Body of pancreas (tissue), 4 donors: ENCODE measurements around the gene ASB2. TPM values are rescaled to one million over a fixed set of nuclear protein-coding genes. Genes with fewer than 3 reads are reported as not detected.

Experiments
- ATAC-seq: fragments of 150-250 bp; one replicate; pipeline ENCODE4 v1.9.1; 2016
- DNase-seq, 4 donors: peaks; one replicate each; pipeline ENCODE4 v3.0.0-alpha.2; 2019
- H3K27ac ChIP-seq, 4 donors: fragments of 200-600 bp; sonication (generic); 1 replicate in 3 of 4; 2 replicates in 1 of 4; pipeline versions ENCODE4 v1.5.1 to v1.6.1; 2016 to 2019; ENCODE audit warnings: mild to moderate bottlenecking in 1 of 4, mixed read lengths in 1 of 4, moderate library complexity in 1 of 4
- H3K27me3 ChIP-seq, 2 donors: fragments of 200-600 bp; sonication (generic); one replicate each; pipeline ENCODE4 v1.6.0; 2016; ENCODE audit warnings: mild to moderate bottlenecking in 1 of 2
- H3K36me3 ChIP-seq, 2 donors: fragments of 200-600 bp; sonication (generic); replicated peaks in 1 of 2; 2 replicates each; pipeline ENCODE4 v1.5.1; 2016; ENCODE audit warnings: low read depth in 2 of 2; ENCODE audit not compliant: insufficient read depth in 1 of 2
- H3K4me1 ChIP-seq: fragments of 200-600 bp; sonication (generic); one replicate; pipeline ENCODE4 v1.6.0; 2016
- H3K4me3 ChIP-seq, 2 donors: fragments of 200-600 bp; sonication (generic); 1 replicate in 1 of 2; 2 replicates in 1 of 2; pipeline ENCODE4 v1.5.1; 2016 to 2019
- H3K9me3 ChIP-seq, 3 donors: fragments of 200-600 bp; sonication (generic); 1 replicate in 2 of 3; 2 replicates in 1 of 3; pipeline ENCODE4 v1.5.1; 2016
- CTCF ChIP-seq, 7 experiments: fragments of 450-650 bp in 4 of 7; fragments of 200-600 bp in 3 of 7; sonication (generic) in 3 of 7; IDR thresholded peaks; one replicate each; pipeline ENCODE4 v1.5.1; 2016 to 2019; ENCODE audit warnings: antibody characterized with exemption in 7 of 7
- POLR2A ChIP-seq, 3 donors: fragments of 450-650 bp; IDR thresholded peaks; one replicate each; pipeline ENCODE4 v1.6.1; 2016; ENCODE audit warnings: antibody characterized with exemption in 3 of 3, mild to moderate bottlenecking in 2 of 3
- WGBS, 2 donors: methylation state at CpG; one replicate each; pipeline ENCODE4 v1.1.5; 2017; 5-methylcytosine and 5-hydroxymethylcytosine counted together
- intact Hi-C: fragments of 100-400 bp; cut with DNase I; formaldehyde crosslinking; loops from one replicate; pipeline ENCODE4 v1.15.1; 2023
- total RNA-seq, 2 donors: library from RNA; depleted of rRNA; stranded (reverse); fragments of >200 nt; gene quantifications; one replicate each; pipeline ENCODE4 v1.1.0, GENCODE V29; 2016

ASB2 gene
- total RNA-seq, 2 donors from 2014 or later, result 0.33 to 7.0 TPM

- Histone ChIP-seq H3K27me3 (no peaks in the 10 kb centered on the region), H3K9me3 (no peaks in the 10 kb centered on the region), H3K4me1 (no peaks in the 10 kb centered on the region), H3K4me3 (no peak overlapping the region), H3K36me3 (no peaks in the 10 kb centered on the region), H3K27ac (no peak overlapping the region)
- DNase-seq (no peak), ATAC-seq (no peak)
- no peak for TF ChIP-seq CTCF (IDR thresholded peaks at IDR 0.05)
- TF ChIP-seq POLR2A (IDR thresholded peaks at IDR 0.05), result no peak
- intact Hi-C loops, result no loop called here
- 69 to 70% methylated on average over 5 of the region's 5 CpGs for WGBS, 2 donors
Measured at GRCh38 chr14:93911975-93912615, 64.3 kb downstream of the ASB2 start.

GRCh38 chr14:93909429-93910128 is 66.8 kb downstream of the ASB2 start:
- DNase-seq, result peak in 1 of 4 donors; percentile 18

GRCh38 chr14:93906341-93907329 is 69.7 kb downstream of the ASB2 start:
- peak; percentile 69 for ATAC-seq
- WGBS, 2 donors, result 47 to 48% methylated on average over 15 of the region's 15 CpGs
- H3K27ac ChIP-seq, result no peak overlapping the region
- DNase-seq, result peak; percentile 60 to 71 (median 63)
- no peaks in the 10 kb centered on the region for H3K9me3 ChIP-seq
- TF ChIP-seq POLR2A (IDR thresholded peaks at IDR 0.05), result no peak
- TF ChIP-seq CTCF (IDR thresholded peaks at IDR 0.05), result peak; percentile 59 to 65 (median 59)
- H3K4me3 ChIP-seq, result no peak overlapping the region
- no peaks in the 10 kb centered on the region for H3K36me3 ChIP-seq
- peaks cover 13% of the 10 kb centered on the region for H3K4me1 ChIP-seq
- no peaks in the 10 kb centered on the region for H3K27me3 ChIP-seq
- intact Hi-C loops, result no loop called here

More at GRCh38 chr14:93909429-93910128, 66.8 kb downstream of the ASB2 start:
- Histone ChIP-seq H3K27me3 (no peaks in the 10 kb centered on the region), H3K36me3 (no peaks in the 10 kb centered on the region), H3K27ac (no peak overlapping the region), H3K4me1 (peaks cover 4% of the 10 kb centered on the region), H3K4me3 (no peak overlapping the region), H3K9me3 (no peaks in the 10 kb centered on the region)
- WGBS, 2 donors, result 71 to 81% methylated on average over 5 of the region's 5 CpGs
- TF ChIP-seq POLR2A (IDR thresholded peaks at IDR 0.05) (no peak), CTCF (IDR thresholded peaks at IDR 0.05) (no peak)
- ATAC-seq, result no peak
- intact Hi-C loops, result no loop called here

- no peaks in the 10 kb centered on the region for H3K36me3 ChIP-seq
- no peaks in the 10 kb centered on the region for H3K27me3 ChIP-seq
- peaks cover 17% of the 10 kb centered on the region for H3K4me1 ChIP-seq
- H3K9me3 ChIP-seq, result no peaks in the 10 kb centered on the region
- H3K27ac ChIP-seq, result no peak overlapping the region
- ATAC-seq (no peak), DNase-seq (no peak)
- H3K4me3 ChIP-seq, result no peak overlapping the region
- no peak for TF ChIP-seq CTCF (IDR thresholded peaks at IDR 0.05)
- no peak for TF ChIP-seq POLR2A (IDR thresholded peaks at IDR 0.05)
- 72 to 76% methylated on average over 4 of the region's 4 CpGs for WGBS, 2 donors
- intact Hi-C loops, result no loop called here
Measured at GRCh38 chr14:93905623-93906022, 70.7 kb downstream of the ASB2 start.
